GM21367 (cell line): ENCODE results near the gene COL1A1.

ENCODE experiments used
- ATAC-seq: cut with Tn5 transposase; IDR thresholded peaks from one replicate; pipeline ENCODE4 v1.9.1; 2021; ENCODE audit not compliant: unreplicated experiment

Gene COL1A1

GRCh38 chr17:50201276-50201854, at the start of gene COL1A1:
Gene COL1A1, minus strand, starts transcription at chr17:50201631. Its CDS starts 118 bp downstream, at chr17:50201513.
- ATAC-seq, result no peak

DNA sequence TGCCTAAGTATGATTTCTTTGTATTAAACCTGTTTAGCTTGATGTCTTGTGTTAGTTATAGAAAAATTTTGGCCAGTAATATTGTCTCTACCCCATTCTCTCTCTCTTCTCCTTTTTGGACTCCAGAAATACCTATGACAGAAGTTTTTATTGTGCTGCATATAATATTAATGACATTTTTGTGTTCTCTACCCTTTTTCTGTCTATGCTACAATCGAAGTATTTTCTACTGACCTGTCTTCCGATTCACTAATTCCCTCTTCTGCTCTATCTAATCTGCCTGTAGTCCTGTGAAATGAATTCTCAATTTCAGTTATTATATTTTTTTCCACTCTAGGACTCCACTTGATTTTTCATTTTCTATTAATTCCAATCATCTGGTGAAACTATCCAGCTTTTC, 46.8 kb upstream of the COL1A1 start:
- no peak for ATAC-seq

DNA sequence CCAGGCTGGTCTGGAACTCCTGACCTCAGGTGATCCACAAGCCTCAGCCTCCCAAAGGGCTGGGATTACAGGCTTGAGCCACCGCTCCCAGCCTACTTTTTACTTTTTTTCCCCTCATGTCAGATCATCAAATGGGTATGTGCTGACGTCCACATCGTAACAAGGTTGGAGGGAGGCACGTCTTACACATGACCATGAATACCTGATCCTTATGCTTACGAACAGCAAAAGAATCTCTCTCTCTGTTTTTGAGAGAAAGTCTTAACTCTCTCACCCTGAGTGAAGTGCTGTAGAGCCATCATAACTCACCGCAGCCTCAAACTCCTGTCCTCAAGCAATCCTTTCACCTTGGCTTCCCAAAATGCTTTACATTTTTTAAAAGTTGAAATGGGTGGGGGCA, 43.3 kb upstream of the COL1A1 start:
- ATAC-seq, result no peak

DNA sequence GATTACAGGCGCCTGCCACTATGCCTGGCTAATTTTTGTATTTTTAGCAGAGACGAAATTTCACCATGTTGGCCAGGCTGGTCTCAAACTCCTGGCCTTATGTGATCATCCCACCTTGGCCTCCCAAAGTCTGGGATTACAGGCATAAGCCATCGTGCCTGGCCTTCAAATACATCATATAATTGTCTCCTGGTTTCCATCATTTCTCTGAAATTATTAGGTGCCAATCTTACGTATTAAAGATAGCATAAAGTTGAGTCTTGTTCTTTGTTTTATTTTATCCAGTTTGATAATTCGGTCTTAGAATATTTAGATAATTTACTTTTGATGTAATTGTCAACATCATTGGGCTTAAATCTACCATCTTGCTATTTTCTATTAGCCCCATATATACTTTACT, 40.0 kb upstream of the COL1A1 start:
- ATAC-seq, result no peak

DNA sequence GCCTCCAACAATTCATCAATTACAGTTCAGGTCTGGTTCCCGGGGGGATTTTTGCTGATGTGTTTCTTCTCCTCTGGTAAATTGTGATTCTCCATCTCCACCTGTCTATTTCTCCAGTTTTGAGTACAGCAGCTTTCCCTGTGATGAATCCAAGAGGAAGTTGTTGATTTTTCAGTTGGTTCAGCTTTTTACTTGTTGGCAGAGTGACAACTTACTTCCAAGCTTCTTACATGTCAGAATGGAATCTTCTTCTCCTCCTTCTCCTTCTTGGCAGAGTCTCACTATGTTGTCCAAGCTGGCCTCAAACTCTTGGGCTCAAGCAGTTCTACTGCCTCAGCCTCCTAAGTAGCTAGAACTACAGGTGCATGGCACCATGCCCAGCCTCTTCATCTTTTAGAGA, 39.4 kb upstream of the COL1A1 start:
- no peak for ATAC-seq

DNA sequence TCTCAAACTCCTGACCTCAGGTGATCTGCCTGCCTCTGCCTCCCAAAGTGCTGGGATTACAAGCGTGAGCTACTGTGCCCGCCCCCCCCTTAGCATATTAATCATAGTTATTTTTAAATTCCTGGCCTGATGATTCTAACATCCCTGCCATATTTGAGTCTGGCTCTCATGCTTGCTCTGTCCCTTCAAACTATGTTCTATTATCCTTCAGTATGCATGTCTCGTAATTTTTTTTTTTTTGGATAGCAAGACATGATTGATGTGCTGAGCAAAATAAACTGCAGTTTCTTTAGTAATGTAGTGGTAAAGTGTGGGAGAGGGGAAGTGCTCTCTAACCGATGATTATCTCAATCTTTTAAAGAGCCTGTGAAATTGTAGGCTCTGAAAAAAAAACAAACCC, 38.5 kb upstream of the COL1A1 start:
- no peak for ATAC-seq

GRCh38 chr17:50238601-50239280, 37.3 kb upstream of the COL1A1 start:
- ATAC-seq, result no peak

DNA sequence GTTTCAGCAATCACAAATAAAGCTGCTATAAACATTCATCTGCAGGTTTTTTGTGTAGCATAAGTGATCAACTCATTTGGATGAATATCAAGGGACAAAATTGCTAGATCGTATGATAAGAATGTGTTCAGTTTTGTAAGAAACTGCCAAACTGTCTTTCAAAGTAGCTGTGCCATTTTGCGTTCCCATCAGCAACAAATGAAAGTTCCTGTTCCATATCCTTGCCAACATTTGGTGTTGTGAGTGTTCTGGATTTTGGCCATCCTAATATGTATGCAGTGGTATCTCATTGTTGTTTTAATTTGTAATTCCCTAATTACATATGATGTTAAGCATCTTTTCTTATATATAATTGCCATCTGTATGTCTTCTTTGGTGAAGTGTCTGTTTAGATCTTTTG, 36.5 kb upstream of the COL1A1 start:
- no peak for ATAC-seq

DNA sequence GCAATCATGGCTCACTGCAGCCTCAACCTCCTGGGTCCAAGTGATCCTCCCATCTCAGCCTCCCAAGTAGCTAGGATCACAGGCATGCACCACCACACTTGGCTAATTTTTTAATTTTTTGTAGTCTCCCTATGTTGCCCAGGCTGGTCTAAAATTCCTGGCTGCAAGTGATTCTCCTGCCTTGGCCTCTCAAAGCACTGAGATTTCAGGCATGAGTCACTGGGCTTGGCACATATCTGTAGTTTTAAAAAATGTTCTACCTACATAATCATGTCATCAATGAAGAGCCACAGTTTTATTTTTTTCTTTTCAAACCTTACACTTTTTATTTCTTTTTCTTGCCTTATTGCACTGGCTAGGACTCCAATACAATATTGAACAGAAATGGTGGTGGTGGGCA, 33.1 kb upstream of the COL1A1 start:
- no peak for ATAC-seq

GRCh38 chr17:50225701-50226240, 24.3 kb upstream of the COL1A1 start:
- ATAC-seq, result no peak

DNA sequence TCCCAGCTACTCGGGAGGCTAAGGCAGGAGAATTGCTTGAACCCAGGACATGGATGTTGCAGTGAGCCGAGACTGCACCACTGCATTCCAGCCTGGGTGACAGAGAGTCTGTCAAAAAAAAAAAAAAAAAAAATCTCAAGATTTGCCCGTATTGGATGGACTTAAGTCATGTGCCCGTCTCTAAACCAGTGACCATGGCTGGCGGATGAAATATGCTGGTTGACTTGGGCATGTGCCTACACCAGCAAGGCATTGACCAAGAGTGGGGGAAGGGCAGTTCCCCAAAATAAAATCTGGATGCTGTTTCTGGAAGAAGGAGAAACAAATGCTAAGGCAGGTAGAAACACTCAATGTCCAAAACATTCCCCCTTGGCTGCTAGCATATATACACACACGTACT, 21.5 kb upstream of the COL1A1 start:
- no peak for ATAC-seq

- ATAC-seq, result no peak
These were observed 20.6 kb upstream of the COL1A1 start for GRCh38 chr17:50221864-50222545.

GRCh38 chr17:50221266-50221863, 19.9 kb upstream of the COL1A1 start:
- no peak for ATAC-seq

GRCh38 chr17:50220811-50221210, 19.4 kb upstream of the COL1A1 start:
- ATAC-seq, result no peak

DNA sequence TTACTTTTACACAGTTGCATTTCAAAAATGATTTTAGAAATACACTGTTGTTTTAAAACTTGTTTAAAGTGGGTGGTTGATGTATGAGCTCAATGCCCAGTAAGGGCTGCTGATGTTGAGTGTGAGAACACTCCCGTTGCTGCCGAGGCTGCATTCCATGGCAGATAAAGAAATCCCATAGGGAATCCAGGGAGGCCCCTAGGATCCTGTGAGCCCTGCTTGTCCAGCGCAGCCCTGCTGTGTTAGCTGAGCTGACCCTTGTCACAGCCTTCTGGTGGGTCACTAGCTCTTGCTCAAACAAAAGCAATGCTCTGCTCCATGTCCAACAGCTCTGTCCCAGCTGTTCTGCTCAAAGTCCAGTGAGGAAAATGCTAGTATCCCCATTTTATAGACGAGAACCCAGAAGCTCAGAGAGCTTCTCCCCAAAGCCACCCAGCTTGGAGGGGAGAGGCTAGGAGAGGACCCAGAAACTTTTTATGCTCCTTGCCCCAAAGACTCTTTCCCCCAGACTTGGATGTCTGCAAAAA, 18.6 kb upstream of the COL1A1 start:
- no peak for ATAC-seq

DNA sequence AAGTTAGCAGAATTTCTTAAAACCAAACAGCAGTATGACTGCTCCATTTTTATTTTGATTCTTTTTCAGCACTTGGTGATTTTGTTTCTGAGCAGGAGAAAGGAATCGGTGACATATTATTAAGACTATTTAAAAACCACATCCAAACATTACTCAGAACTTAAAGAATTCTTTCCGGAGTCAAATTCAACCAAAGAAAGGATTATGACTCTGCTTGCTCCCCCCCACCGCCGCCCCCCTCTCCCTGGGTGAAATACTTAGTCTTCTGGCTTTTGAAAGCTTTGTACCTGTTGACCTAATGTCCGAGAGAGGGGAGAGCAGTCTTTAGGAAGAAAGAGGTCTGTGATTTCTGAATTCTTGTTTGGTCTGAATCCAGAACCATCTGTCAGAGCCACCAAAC, 17.9 kb upstream of the COL1A1 start:
- no peak for ATAC-seq

DNA sequence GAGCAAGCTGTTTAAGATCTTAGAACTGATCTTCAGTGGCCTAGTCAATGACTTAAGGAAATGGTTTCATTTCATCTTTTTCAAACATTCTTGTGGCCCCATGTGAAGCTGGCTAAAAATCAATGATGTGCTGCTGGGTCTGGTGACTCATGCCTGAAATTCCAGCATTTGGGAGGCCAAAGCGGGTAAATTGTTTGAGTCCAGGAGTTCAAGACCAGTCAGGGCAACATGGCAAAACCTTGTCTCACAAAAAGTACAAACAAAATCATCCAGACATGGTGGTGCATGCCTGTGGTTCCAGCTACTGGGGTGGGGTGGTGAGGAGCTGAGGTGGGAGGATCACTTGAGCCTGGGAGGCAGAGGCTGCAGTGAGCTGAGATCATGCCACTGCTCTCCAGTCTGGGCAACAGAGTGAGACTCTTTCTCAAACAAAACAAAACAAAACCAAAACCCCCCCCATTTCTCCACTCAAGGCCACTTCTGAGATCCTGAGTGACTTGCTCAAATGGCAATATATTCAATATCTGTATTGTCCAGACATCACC, 17.4 kb upstream of the COL1A1 start:
- ATAC-seq, result no peak

GRCh38 chr17:50218071-50218759, 16.8 kb upstream of the COL1A1 start:
- ATAC-seq, result no peak

GRCh38 chr17:50217591-50217990, 16.2 kb upstream of the COL1A1 start:
- no peak for ATAC-seq

- no peak for ATAC-seq
These were observed 13.7 kb upstream of the COL1A1 start for GRCh38 chr17:50214976-50215760.
